GM23248 (cell line): ENCODE measurements around the gene ASB3. TPM values are rescaled to one million over a fixed set of nuclear protein-coding genes. Genes with fewer than 3 reads are reported as not detected.

Experiments
- DNase-seq: peaks from one replicate; pipeline ENCODE4 v3.0.0-alpha.2; 2015
- H2AFZ ChIP-seq: fragments of 200-600 bp; sonication (generic); 2 replicates; pipeline ENCODE4 v1.6.1; 2016; ENCODE audit warnings: antibody characterized with exemption
- H3F3A ChIP-seq: fragments of 200-600 bp; sonication (generic); 2 replicates; pipeline ENCODE4 v1.6.1; 2016; ENCODE audit warnings: mild to moderate bottlenecking, antibody characterized with exemption, mixed run types; ENCODE audit not compliant: insufficient read depth
- H3K27ac ChIP-seq: fragments of 200-600 bp; sonication (generic); 2 replicates; pipeline ENCODE4 v1.5.1; 2016; ENCODE audit warnings: mild to moderate bottlenecking
- H3K27me3 ChIP-seq: fragments of 200-600 bp; sonication (generic); replicated peaks from 2 replicates; pipeline ENCODE4 v1.6.1; 2016; ENCODE audit warnings: mild to moderate bottlenecking; ENCODE audit not compliant: insufficient read depth
- H3K36me3 ChIP-seq: fragments of 200-600 bp; sonication (generic); 2 replicates; pipeline ENCODE4 v1.6.1; 2016; ENCODE audit warnings: low read depth, mild to moderate bottlenecking
- H3K4me1 ChIP-seq: fragments of 200-600 bp; sonication (generic); 2 replicates; pipeline ENCODE4 v1.6.1; 2016; ENCODE audit warnings: mild to moderate bottlenecking; ENCODE audit not compliant: insufficient read depth
- H3K4me2 ChIP-seq: fragments of 200-600 bp; sonication (generic); one replicate; pipeline ENCODE4 v1.6.1; 2016; ENCODE audit warnings: mild to moderate bottlenecking; ENCODE audit not compliant: unreplicated experiment
- H3K4me3 ChIP-seq: fragments of 200-600 bp; sonication (generic); 2 replicates; pipeline ENCODE4 v1.5.1; 2016; ENCODE audit warnings: mild to moderate bottlenecking
- H3K79me2 ChIP-seq: fragments of 200-600 bp; sonication (generic); 2 replicates; pipeline ENCODE4 v1.6.1; 2016; ENCODE audit warnings: mild to moderate bottlenecking; ENCODE audit not compliant: insufficient read depth
- H3K9ac ChIP-seq: fragments of 200-600 bp; sonication (generic); 2 replicates; pipeline ENCODE4 v1.6.1; 2016; ENCODE audit warnings: mild to moderate bottlenecking
- H3K9me2 ChIP-seq: fragments of 200-600 bp; sonication (generic); 2 replicates; pipeline ENCODE4 v1.6.1; 2016; ENCODE audit warnings: mixed run types, mild to moderate bottlenecking, moderate library complexity; ENCODE audit not compliant: insufficient read depth
- H3K9me3 ChIP-seq: fragments of 200-600 bp; sonication (generic); one replicate; pipeline ENCODE4 v1.6.1; 2017; ENCODE audit warnings: low read depth
- H4K20me1 ChIP-seq: fragments of 200-600 bp; sonication (generic); 2 replicates; pipeline ENCODE4 v1.6.0; 2016; ENCODE audit not compliant: insufficient read depth
- EZH2 ChIP-seq: fragments of 200-600 bp; sonication (generic); IDR thresholded peaks from 2 replicates; pipeline ENCODE4 v1.6.1; 2018; ENCODE audit warnings: antibody characterized with exemption, mild to moderate bottlenecking; ENCODE audit not compliant: insufficient read depth, poor library complexity, severe bottlenecking
- EZH2phosphoT487 ChIP-seq: fragments of 200-600 bp; sonication (generic); IDR thresholded peaks from 2 replicates; pipeline ENCODE4 v1.6.1; 2018; ENCODE audit warnings: antibody characterized with exemption, moderate library complexity, mild to moderate bottlenecking, low read depth; ENCODE audit not compliant: insufficient read depth
- WGBS, 2 experiments: methylation state at CpG; one replicate each; pipeline ENCODE4 v1.1.6; 2015 to 2017; ENCODE audit warnings: low lambda C conversion rate in 2 of 2, low coverage in 1 of 2; ENCODE audit errors: missing lambda C conversion rate in 2 of 2; 5-methylcytosine and 5-hydroxymethylcytosine counted together
- in situ Hi-C: fragments of 300-500 bp; cut with MboI; formaldehyde crosslinking; loops from 2 replicates; pipeline ENCODE4 v1.15.0; 2020
- polyA plus RNA-seq: library from polyadenylated mRNA; unstranded; fragments of >200 nt; fragmentation: Nextera tagmentation; extraction: Ambion mirVana; gene quantifications from 2 replicates; pipeline ENCODE4 v1.2.1, GENCODE V29; 2016
- total RNA-seq: library from RNA; depleted of rRNA; stranded (reverse); fragments of >200 nt; shearing (Covaris generic); gene quantifications from 2 replicates; pipeline ENCODE4 v1.2.3, GENCODE V29; 2014

ASB3 gene
- total and polyA plus RNA-seq, 2 experiments from 2014 or later = 19.9 to 23.0 TPM

DNA sequence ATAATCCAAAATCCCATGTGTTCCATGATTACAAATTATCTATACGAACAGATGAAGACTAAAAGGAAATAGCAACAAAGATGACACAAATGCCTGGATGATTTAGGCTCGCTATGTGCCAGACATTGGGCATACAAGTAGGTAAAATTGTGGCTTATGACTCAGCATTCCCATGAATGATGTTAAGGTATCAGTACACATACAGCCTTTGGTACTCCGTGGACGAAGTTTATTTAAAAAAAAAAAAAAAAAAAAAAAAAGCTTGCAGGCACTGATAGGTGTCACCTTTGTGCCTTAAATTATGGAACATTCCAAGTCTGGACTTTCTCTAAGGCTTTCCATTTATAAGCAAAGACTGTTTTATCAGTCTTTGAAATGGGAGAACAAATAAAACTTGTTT, 16.5 kb downstream of the ASB3 start:
- H3F3A ChIP-seq = peaks cover 8% of the 10 kb centered on the region; the same call in 1 of the 2 replicates
- DNase-seq = no peak
- no peak overlapping the region for H3K9ac ChIP-seq
- H3K27ac ChIP-seq = no peak overlapping the region
- 83 to 87% methylated on average over 4 of the region's 4 CpGs for WGBS, 2 experiments
- H4K20me1 ChIP-seq = no peaks in the 10 kb centered on the region
- H3K4me3 ChIP-seq = no peak overlapping the region
- no peaks in the 10 kb centered on the region for H3K9me2 ChIP-seq
- no peak for TF ChIP-seq EZH2
- TF ChIP-seq EZH2phosphoT487 = no peak
- H3K4me2 ChIP-seq = no peak overlapping the region
- no peak overlapping the region for H2AFZ ChIP-seq
- H3K4me1 ChIP-seq = peaks cover 10% of the 10 kb centered on the region
- no peaks in the 10 kb centered on the region for H3K9me3 ChIP-seq
- no peaks in the 10 kb centered on the region for H3K27me3 ChIP-seq
- peaks cover 66% of the 10 kb centered on the region for H3K79me2 ChIP-seq
- in situ Hi-C loops = no loop called here
- no peaks in the 10 kb centered on the region for H3K36me3 ChIP-seq

DNA sequence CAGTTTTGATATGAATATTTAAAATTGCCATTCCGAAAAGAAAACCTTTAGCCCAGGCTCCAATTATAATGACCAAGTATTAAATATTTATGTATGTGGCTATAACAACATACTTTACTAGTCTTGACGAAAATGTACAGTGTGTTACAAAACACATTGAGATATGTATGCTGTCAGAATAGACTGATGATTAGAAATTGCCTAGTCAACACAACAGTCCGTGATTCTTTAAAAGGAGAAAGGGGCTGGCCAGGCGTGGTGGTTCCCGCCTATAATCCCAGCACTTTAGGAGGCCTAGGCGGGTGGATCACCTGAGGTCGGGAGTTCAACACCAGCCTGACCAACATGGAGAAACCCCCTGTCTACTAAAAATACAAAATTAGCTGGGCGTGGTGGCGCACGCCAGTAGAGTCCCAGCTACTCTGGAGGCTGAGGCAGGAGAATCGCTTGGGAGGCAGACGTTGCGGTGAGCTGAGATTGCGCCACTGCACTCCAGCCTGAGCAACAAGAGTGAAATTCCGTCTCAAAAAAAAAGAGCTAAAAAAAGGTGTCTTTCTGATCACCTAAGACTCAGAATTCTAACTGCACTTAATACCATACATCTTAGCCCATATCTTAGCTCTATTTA, 17.3 kb downstream of the ASB3 start:
- Histone ChIP-seq H4K20me1 (no peaks in the 10 kb centered on the region), H3K9me3 (no peaks in the 10 kb centered on the region), H3K27ac (no peak overlapping the region), H3K4me2 (no peak overlapping the region), H3K9ac (no peak overlapping the region), H3F3A (peaks cover 8% of the 10 kb centered on the region; the same call in 1 of the 2 replicates), H3K4me3 (no peak overlapping the region), H3K9me2 (no peaks in the 10 kb centered on the region), H3K36me3 (no peaks in the 10 kb centered on the region; the same call in 1 of the 2 replicates), H3K27me3 (no peaks in the 10 kb centered on the region), H2AFZ (no peak overlapping the region), H3K4me1 (peaks cover 10% of the 10 kb centered on the region), H3K79me2 (peaks cover 66% of the 10 kb centered on the region)
- in situ Hi-C loops = no loop called here
- no peak for DNase-seq
- TF ChIP-seq EZH2phosphoT487 = no peak
- TF ChIP-seq EZH2 = no peak
- WGBS, 2 experiments = 96% methylated on average over 15 of the region's 15 CpGs

DNA sequence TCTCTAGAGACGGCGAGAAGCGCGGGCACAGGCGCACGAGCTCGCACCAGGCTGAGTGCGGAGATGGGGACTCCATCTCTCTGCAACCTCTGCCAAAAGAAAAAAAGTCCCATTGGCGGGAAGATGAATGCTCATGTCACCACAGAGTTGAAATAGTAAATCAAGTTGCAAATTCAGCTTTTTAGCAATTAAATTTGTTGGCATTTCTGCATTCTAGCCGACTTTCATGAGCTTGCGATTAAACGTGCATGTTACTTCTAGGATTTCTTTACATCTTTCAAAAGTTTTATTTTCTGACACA, 18.6 kb downstream of the ASB3 start:
- peak overlapping the region; percentile 63 for H3K27ac ChIP-seq
- H3K79me2 ChIP-seq = peaks cover 58% of the 10 kb centered on the region
- TF ChIP-seq EZH2phosphoT487 = no peak
- no peak for TF ChIP-seq EZH2
- H3K27me3 ChIP-seq = no peaks in the 10 kb centered on the region
- no peak for DNase-seq
- no peaks in the 10 kb centered on the region for H3K9me3 ChIP-seq
- peak overlapping the region; percentile 99 for H3K4me2 ChIP-seq
- peak overlapping the region; percentile 81 for H3K9ac ChIP-seq
- WGBS, 2 experiments = 1 to 2% methylated on average over 12 of the region's 12 CpGs
- H3K9me2 ChIP-seq = no peaks in the 10 kb centered on the region
- in situ Hi-C loops = no loop called here
- no peaks in the 10 kb centered on the region for H4K20me1 ChIP-seq
- H3K4me1 ChIP-seq = peaks cover 10% of the 10 kb centered on the region
- H3K4me3 ChIP-seq = peak overlapping the region; percentile 81
- peaks cover 8% of the 10 kb centered on the region; the same call in 1 of the 2 replicates for H3F3A ChIP-seq
- H2AFZ ChIP-seq = peak overlapping the region; percentile 96
- peaks cover 3% of the 10 kb centered on the region; the same call in 1 of the 2 replicates for H3K36me3 ChIP-seq

DNA sequence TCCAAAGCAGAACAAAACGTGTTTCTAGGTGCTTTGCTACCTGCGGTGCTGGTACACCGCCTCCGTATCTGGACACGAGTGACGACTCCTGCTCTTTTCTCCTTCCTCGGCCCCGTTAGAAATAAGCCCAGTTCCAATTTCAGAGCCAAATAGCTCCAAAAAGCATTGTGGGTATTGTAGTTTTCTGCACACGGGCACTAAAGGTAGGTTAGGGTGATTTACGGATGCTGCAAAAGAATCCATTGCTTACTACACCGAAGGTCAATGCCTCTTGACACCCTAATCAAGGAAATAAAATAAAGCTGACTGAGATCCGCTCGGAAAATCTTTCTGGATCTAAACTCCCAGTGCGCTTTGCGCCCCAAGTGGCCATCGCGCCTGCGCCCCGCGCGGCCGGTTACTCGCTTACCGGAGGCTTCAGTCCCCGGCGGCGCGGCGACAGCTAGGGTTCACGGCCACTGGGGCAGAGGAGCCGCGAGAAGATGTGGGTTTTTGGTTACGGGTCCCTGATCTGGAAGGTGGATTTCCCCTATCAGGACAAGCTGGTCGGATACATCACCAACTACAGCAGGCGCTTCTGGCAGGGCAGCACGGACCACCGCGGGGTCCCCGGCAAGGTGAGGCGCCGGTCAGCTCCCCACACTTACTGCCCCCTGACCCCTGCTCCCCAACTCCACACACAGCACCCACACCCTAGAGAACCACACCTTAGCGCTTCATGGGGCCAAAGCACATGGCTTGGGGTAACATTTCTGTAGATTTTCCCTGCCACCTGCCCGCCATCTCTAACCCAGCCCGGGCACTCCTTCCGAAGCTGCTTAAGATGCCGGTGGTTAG, 19.1 kb downstream of the ASB3 start, which contains the start of gene CHAC2:
Gene CHAC2, plus strand, starts transcription at position 400 of the 837 bp plus-strand sequence. Its CDS starts 83 bp downstream, at position 483.
- H4K20me1 ChIP-seq = no peaks in the 10 kb centered on the region
- WGBS, 2 experiments = 2 to 3% methylated on average over 43 to 46 of the region's 46 CpGs
- H3F3A ChIP-seq = peaks cover 8% of the 10 kb centered on the region; the same call in 1 of the 2 replicates
- peak within 1 kb of the TSS; percentile 81 for H3K9ac ChIP-seq
- H3K9me2 ChIP-seq = no peaks in the 10 kb centered on the region
- peaks cover 8% of the 10 kb centered on the region for H3K36me3 ChIP-seq
- TF ChIP-seq EZH2 (no peak), EZH2phosphoT487 (no peak)
- H3K4me3 ChIP-seq = peak within 1 kb of the TSS; percentile 81
- peak within 1 kb of the TSS; percentile 63 for H3K27ac ChIP-seq
- peaks cover 52% of the 10 kb centered on the region for H3K79me2 ChIP-seq
- no peaks in the 10 kb centered on the region for H3K9me3 ChIP-seq
- H3K27me3 ChIP-seq = no peaks in the 10 kb centered on the region
- H2AFZ ChIP-seq = peak within 1 kb of the TSS; percentile 96
- peak within 1 kb of the TSS; percentile 99 for H3K4me2 ChIP-seq
- in situ Hi-C loops = no loop called here
- peaks cover 10% of the 10 kb centered on the region for H3K4me1 ChIP-seq
- DNase-seq = peak; percentile 93
